Stimulated activated CD8-positive, alpha-beta memory T cell treated with anti-CD3 and anti-CD28 coated beads, Interleukin-12 subunit alpha, Interleukin-12 subunit beta, amount 100 ng/mL, for 24 hours (primary cell): ENCODE measurements around the gene PLK4.
"Not testable (repeated sequence)": the region's sequence is repeated elsewhere in the genome, so short reads cannot be mapped to it uniquely, and the experiment has no call there.

Source experiments
- DNase-seq: peaks from one replicate; pipeline ENCODE4 v3.0.0-alpha.2; 2020; ENCODE audit errors: extremely low read depth

PLK4 gene

DNA sequence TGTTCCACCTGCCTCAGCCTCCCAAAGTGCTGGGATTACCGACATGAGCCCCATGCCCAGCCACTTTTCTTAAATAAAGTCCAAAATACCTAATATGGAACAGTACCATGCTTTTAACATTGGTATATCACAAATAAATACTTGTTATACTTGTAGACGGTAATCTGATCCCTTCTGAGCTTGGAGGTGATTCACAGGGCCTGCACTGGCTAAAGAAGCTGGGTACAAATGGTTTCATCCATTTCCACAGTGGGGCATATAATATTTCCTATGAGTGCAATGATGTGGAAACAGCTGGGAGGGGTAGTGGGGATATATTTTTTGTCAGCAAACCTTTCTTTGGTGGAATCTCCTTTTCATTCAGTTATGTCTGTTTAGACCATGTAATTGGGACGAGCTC, 35.8 kb downstream of the PLK4 start:
- no peak for DNase-seq

DNA sequence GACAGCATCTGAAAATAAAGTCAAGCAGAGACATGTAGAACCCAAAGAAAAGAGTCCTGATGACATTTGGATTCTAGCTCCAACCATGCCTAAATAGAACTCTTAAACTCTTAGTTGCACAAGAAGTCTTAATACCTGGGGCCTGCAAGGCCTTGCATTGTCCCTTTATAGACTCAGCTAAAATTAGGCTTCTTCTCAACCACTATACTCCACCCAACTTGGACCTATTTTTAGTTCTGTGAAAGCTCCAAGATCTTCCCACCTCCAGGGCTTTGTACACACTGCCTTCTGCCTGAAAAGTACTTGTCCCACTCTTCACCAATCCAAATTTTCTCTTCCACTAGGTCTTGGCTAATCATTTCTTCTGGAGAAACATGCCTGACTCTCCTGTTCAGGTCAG, 36.5 kb downstream of the PLK4 start:
- DNase-seq, result no peak

DNA sequence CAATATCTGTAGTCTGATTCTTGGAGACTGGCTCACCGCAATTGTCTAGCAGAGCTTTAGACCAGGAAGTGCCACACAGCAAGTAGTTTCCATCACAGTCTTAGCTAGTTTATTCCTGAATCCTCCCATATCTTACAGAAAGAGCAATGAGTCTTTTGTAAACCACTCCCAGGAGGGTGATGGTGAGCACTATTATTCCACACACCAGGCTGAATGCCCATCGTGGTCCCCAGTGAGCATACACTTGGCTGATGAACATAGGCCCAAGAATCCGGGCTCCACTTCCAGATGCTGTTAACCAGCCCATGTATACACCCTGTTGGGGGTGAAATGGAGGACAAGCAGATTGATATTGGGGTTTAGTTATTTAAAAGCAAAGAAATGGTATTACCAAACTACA, 39.8 kb downstream of the PLK4 start:
- no peak for DNase-seq

DNA sequence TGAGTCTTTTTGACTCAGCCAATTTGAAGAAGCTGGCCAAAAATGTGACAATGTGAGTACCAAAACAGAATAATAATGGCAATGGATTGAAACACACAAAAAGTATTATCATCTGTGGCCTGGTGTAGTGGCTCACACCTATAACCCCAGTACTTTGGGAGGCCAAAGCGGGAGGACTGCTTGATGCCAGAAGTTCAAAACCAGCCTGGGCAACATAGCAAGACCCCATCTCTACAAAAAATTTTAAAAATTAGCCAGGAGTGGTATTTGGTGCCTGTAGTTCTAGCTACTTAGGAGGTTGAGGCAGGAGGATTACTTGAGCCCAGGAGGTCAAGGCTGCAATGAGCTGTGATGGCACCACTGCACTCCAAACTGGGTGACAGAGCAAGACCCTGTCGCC, 41.5 kb downstream of the PLK4 start:
- DNase-seq, result no peak

DNA sequence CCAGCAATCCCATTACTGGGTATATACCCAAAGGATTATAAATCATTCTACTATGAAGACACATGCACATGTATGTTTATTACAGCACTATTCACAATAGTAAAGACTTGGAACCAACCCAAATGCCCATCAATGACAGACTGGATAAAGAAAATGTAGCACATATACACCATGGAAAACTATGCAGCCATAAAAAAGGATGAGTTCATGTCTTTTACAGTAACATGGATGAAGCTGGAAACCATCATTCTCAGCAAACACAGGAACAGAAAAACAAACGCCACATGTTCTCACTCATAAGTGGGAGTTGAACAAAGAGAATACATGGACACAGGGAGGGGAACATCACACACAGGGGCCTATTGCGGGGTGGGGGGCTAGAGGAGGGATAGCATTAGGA, 45.0 kb downstream of the PLK4 start:
- DNase-seq, result not testable (repeated sequence)

DNA sequence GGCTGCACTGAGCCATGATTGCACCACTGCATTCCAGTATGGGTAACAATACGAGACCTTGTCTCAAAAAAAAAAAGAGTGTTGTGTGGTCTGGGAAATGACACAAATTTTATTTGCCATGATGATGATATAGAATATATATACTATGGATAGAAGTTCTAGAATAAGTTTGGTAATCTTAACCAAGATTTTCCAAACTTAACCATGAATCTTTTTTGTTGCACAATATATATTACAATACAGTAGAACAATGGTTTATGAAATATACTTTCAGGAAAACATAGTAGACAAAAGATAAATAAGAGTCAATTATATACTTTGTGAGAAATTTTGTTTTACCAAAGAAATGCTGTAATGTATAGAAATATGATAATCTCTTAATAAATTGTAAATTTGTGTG, 49.5 kb downstream of the PLK4 start:
- DNase-seq, result no peak

DNA sequence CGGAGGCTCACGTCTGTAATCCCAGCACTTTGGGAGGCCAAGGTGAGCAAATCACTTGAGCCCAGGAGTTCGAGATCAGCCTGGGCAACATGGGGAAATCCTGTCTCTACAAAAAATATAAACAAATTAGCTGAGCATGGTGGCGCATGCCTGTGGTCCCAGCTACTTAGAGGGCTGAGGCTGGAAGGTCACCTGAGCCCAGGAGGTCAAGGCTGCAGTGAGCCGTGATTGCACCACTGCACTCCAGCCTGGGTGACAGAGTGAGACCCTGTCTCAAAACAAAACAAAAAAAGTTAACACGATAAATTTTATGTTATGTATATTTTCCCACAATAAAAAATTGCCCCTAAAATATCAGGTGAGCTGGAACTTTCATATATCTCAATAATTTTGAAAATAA, 51.1 kb downstream of the PLK4 start:
- not testable (repeated sequence) for DNase-seq

DNA sequence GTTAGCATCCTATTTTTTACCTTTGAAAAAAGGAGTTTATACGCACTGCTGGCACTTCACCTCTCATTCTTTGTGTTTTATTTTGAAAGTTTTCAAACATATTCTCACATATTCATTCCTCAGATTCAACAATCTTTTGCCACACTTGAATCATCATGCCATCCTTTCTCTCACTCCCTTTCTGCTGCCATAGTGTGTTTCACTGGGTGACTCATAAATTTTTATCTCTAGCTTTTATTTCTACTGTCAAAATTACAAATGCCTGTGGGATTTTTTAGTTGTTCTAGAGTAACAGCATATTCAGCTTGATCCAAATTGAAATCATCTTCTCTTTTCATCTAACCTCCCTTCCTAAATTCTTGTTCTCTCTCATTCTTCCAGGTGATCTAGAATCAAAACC, 56.3 kb downstream of the PLK4 start:
- no peak for DNase-seq
